HG02943 (cell line): Measurements from ENCODE around the gene CDK6.

Experiments
- ATAC-seq: cut with Tn5 transposase; IDR thresholded peaks from one replicate; pipeline ENCODE4 v1.9.1; 2021; ENCODE audit warnings: mild to moderate bottlenecking, low read depth, moderate library complexity; ENCODE audit not compliant: unreplicated experiment

CDK6 gene

DNA sequence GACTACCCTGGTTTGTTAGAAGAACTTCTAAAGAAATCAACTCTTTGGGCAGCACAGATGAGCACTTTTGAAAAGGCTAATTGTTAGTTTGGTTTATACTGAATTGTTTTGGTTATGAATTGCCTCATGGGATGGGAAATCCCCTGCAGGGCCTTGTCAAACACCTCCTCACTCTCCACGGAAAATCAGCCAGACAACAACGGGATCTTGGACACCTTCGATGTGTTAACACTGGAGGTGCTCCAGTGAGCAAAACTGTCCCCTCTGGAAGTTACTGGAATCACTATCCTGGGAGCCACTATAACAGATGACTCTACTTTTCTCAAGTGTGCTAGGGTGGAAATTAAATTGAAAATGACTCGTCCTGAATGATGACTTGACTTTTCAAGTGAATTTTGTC, 38.7 kb downstream of the CDK6 start:
- ATAC-seq: no peak

DNA sequence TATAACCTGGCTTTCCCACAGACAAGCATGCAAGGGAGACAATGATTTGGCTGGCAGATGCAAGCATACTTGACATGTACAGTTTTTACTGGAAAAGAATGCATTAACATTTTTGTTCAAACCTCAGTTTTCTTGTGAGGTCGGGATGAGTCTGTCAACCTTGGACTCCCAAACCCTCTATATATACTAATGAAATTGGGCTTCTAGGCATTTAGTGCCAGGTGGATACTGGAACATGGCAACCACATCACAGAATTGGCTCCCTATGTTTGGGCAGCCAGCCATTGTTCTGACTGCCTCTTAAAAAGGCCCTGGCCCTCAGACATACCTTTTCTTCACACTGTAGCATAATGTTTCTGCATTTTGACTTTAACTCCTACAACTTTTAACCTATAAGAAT, 39.1 kb downstream of the CDK6 start:
- no peak for ATAC-seq

DNA sequence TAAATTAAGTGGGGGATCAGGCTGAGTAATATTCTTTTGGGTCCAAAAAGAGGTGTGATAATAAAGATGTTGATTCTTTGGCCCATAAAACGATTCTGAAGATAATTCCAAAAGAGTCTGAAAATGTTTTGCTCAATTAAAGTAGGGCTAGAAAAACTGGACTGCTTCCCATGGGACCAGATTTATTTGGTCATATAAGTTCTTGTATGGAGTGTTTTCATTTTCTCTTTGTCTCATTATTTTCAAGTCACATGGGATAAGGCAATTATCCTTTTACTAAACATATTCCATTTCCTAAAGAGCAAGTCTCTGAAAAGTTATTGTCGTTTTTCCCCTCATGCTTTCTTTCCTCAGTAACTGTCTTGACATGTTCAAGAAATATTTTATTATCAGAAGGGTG, 41.5 kb downstream of the CDK6 start:
- no peak for ATAC-seq

DNA sequence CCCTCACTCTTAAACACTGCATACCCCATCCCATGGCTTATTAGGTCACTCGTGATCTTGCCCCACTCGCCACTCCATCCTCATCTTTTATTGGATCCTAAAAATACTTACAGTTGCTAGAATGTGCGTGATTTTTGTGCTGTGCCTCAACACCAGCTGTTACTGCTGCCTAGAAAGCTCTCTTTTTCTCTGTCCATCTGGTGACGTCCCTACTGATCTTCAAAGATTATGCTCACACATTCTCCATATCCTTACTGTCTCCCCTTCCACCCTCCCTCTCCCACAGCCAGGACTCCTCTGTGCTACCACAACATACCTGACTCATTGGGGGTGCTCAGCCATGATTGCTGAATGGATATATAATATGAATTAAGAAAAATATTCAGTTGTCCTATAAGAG, 42.0 kb downstream of the CDK6 start:
- ATAC-seq: no peak

DNA sequence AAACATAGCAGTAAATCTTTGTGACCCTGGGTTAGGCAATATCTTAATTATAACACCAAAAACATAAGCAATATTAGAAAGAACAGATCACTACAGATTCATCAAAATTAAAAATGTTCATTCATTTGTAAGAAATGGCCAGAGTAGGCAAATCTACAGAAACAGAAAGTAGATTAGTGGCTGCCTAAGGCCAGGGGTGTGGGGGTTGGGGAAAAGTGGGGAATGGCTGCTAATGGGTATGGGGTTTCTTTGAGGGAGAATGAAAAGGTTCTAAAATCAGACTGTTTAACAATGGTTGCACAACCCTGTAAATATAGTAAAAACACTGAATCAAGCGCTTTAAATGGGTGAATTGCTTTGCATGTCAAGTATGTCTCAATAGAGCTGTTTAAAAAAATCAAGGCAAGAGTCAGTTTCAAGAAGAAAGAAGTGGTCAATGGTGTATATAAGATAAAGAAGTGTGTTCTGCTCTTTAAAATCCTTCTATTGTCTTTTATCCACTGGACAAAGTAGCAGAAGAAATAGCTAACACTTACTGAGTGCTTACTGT, 42.6 kb downstream of the CDK6 start:
- no peak for ATAC-seq

DNA sequence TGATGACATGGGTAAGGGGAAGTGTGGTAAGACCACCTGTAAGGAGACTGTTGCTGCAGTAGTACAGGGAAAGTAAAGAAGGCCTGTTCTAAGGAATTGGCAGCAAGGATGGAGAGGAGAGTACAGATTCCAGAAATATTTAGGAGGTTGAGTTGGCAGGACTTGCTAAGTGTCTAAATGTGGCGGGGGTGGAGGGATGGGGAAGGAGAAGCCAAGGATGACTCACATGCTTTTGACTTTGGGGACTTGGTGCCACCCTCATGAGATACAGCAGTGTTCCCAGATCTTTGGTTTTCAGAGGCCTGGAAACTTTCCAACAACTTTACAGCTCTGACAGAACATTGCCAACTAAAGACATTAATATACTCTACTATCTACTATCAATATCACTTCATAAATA, 45.4 kb downstream of the CDK6 start:
- ATAC-seq: no peak

DNA sequence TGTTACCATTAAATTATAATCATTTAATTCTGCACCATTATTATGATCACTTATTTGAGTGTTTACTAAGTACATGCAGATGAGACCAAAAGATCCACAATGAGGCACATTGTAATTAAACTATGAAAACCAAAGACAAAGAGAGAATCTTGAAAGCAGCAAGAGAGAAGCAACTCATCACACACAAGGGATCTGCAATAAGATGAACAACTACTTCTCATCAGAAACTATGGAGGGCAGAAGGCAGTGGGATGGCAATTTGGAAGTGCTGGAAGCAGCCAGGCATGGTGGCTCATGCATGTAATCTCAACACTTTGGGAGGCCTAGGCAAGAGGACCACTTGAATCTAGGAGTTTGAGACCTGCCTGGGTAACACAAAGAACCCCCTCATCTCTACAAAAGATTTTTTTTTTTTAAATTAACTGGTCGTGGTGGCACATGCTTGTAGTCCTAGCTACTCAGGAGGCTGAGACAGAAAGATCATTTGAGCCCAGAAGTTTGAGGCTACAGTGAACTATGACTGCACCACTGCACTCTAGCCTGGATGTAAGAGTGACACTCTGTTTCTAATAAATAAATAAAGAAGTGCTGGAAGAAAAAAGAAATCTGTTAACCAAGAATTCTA, 47.7 kb downstream of the CDK6 start:
- ATAC-seq: no peak

DNA sequence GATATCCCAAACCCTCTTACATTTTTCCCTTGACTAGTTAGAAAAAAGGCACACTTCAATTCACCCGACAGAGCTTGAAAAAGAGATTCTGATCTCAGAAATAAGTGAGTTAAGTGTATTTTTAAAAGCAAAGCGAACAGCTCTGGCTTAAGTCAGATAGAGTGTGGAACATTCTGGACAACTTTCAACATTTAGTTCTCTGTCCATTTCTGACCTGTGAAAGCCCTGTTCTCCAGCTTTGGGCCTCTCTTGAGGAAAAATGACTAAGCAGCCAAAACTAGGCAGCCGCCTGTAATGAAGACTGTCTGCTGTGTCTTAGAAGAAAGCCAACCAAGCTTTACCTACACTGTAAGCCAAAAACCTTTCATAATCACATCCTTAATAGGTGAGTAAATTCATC, 50.5 kb downstream of the CDK6 start:
- ATAC-seq: no peak

DNA sequence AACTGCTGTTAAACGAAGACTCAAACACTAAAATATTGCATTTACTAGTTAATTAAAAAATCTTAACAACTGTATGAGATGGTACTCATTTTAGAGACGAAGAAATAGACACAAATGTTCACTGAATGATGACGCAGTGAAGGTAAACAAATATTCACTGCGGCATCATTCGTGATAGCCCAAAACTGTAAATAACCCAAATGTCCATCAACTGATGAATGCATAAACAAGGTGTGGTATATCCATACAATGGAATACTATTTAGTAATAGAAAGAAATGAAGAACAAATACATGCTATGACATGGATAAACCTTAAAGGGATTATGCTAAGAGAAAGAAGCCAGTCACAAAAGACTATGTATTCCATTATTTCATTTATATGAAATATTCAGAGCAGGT, 51.4 kb downstream of the CDK6 start:
- ATAC-seq: no peak

DNA sequence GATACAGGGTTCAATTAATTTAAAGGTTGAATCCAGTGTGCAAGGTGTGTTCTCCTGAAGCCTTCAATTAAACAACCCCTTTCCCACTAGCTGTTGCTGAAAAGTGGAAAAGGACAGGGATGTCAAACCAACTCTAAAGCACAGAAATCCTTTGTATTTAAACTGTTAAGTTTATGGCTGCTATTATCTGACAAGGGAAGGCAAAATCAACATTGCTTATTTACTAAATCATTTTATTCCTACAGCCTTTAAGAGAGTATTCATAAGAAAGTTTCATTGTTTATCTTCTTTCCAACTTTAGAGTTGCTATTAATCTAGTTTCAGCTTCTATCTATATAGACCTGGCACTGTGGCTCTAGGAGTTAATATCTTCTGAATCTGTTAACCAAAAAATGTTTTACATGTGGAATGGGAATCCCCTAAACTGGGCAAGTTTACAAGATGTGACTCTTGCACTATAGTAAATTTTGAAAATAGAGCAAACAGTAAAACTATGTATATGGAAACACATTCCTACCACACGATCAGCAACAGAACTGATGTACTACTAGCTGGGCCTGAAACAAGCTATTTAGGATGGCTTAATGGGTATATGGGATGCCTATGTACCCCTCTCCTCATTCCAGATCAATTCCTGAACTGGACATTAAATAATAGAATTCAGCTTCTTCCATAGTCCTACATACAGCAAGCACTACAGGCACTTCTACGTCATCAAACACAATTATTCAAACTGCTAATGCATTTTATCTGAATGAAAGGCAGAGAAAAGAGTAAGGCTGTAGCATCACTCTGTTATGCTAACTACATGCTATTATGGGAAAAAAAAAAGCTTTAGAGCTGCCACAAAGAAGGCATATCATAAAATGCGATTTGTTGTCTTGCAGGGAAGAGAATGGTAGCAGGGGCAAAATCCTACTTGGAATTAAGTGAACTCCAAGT, 52.8 kb downstream of the CDK6 start:
- no peak for ATAC-seq

DNA sequence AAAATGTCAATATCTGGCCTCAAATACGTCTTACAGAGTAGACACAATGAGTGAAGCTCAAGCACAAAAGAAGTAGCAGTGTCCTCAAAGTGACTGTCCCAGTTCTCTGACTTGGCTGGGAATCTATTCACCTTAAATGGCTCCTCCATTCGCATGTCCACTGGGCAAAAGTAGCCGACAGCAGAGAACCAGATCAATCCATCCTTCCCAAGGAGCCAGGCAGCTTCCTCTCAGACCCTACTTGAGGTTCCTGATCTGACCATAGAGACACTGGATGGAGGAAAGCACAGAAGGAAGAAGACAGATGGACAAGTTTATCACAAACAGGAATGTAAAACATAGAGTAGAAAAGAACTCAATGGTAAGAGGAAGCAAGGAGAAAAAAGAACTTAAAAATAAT, 53.5 kb downstream of the CDK6 start:
- ATAC-seq: no peak

DNA sequence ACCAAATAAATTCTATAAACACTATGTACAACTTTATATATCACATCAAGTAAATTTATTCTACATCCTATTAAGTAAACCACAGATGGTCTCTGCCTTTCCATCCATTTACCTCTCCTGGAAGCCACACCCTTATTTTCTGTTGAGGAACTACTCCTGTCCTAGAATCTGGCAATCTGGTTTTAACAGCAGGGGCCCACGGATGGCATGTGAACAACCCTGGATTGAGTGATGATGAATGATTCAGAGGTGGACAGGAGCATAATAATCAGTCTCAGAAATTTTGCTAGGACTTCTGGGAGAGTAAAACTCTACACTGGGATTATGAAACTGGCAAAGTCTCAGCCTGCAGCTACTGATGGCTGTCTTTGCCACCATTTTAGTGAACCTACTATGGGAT, 54.1 kb downstream of the CDK6 start:
- no peak for ATAC-seq

DNA sequence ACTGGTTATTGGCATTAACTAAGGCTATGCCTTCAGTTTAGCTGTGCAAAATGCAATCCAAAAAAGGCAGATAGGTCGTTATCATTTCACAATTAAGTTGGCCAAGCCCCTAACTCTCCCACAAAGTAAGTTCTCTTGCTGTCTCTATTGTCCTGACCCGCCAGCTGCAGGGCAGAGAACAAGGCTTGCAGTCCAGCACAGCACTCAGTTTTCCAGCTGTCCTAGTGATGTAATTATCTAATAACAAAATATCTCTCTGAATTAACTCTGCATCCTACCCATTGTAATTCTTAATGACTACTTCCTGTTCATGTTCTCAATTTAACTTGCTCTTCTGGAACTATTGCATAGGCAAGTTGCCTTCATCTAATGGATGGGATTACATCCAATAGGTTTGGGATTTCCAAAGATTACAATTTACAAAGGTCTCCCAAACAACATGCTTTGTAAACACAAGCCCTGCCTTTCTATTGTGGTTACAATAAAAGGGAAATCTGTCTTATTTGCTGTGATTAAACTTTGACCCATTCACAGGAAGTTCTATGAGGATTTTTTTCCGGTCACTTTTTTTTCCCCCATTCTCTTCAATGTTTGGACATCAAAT, 55.2 kb downstream of the CDK6 start:
- no peak for ATAC-seq

DNA sequence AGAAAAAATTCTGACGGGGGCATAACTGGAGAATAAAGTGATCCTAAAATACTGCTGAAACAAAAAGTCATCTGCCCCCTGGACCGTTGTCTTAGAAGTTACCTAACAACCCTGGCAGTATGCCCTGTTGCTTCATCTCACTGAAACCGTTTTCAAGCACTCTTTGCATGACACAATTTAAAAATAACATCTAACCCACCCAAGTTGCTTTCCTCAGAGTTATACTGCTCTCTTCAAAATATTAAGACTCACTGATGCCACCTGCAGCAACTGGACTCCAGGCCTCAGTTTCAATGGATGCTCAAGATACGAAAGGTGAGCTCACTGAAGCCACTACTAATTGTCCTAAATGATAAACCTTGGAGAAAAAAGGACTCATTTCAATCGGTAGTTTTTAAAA, 57.4 kb downstream of the CDK6 start:
- ATAC-seq: no peak

DNA sequence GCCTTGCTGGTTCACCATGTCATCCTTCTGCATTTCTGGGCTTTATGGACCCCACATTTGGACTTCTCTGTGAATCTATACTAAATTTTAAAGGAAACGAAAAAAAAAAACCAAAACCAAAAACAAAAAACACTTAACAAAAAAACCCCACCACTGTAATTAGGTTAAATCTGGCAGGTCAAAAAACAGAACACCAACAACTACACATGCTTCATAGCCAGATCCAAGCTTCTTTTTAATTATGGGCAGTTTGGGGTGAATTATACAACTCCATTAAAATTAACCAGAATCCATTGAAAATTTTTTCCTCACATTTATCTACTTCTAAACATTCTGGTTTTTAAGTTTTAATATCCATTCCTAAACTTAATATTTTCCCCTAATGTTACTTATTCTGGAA, 58.4 kb downstream of the CDK6 start:
- no peak for ATAC-seq

DNA sequence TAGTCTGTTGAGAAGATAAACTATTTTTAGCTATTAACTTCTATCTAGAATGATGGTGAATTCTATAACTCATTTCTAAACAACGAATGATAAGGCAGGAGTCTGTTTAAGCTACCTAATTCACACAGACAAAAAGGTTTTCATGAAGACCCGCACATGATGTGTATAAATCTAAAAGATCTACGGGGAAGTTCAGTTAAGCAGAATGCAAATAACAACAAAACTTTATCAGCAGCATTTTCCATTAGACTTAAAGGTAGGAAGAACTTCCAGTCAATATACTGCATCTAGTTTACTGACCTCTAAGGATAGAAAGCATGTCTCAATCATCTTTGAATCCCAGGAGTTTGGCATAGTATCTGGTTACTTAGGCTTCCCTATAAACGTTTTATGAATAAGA, 62.6 kb downstream of the CDK6 start:
- no peak for ATAC-seq

DNA sequence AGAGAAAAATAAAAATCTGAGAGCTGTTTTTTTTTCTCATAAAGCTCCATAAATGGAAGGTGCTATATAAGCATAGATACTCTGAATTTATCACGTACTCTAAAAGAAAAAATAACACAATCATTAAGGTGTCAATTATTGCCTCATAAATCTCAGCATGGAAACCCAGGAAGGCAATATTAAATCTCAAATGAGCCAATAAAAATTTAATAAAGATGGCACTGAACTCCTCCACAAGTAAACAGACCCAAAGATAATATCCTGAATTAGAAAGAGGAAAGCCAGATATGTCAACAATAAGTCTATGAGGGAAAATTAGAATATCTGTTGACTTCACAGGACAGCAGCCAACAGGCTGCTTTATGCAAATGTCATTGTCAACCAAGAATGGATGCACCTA, 66.5 kb downstream of the CDK6 start:
- no peak for ATAC-seq

DNA sequence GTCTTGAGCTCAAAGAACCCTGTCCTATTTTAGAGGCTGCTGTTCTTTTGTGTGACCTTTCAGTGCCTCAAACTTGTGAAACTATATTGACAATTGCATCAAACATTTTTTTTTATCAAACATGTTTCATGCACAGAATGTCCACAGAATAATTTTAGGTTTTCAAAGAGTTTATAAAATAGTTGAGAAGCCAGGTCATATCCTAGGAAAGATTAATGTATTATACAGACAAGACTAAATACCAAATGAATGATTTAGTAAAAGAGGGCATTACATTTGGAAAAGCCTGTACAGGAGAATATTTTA, 67.0 kb downstream of the CDK6 start:
- no peak for ATAC-seq

DNA sequence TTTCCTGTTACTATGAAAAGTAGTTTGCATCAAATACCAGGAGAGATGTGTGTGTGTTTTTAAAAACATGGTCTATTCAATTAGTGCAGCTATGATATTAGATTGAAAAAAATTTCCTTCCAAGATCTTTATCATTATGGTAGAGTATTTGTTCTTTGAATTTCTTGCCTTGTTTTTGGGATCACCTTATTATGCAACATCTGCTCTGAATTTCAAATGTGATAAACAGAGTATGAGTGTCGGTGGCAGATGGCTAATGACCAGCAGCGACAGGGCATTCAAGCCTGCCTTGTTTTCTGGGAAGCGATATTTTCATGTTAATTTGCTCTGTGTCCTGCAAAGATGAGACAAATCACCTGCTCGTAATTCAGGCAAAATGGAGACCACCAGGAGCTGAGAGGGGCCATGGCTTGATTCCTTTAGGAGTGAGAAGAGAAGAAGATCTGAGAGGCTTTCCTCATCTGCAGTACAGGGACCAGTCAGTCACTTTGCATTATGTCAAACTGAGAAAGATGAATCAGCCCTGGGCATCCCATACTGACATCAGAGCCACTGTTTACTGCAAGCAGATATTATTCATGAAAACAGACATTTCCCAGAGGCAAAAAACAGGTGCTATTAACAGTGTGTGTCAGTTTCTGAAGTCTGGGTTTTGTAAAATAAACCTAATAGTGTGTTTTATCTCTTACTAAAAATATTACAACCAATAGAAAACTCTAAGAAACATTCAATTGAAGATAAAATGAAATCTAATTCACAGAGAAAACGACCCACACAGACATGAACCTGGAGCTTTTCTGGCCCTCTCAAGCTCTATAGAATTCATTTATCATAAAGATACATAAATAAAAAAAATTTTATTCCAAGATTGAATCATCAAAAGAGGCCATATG, 67.6 kb downstream of the CDK6 start:
- ATAC-seq: peak; percentile 77

DNA sequence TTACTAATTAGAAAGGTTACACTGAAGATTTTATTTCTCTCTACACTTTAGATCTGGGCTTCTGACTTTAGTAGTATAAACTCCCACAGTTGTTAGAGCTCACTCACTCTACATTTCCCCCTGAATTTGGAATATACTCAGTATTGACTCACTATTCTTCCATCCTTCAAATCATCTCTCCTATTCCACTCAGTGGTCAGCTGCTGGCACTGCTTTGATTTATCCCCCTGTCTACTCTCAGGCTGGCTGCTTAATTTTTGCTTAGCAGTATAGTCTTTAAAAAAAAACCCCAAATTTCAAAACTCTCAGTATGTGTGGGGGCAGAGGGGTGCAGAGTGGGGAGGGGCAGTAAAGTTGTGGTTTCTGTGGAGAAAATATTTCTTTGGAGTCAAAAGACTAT, 68.9 kb downstream of the CDK6 start:
- ATAC-seq: no peak
